Upper lobe of right lung (tissue), 1 donor: ENCODE results near the gene TSACC. TPM values are rescaled to one million over a fixed set of nuclear protein-coding genes. Genes with fewer than 3 reads are reported as not detected.

Source experiments
- ATAC-seq: fragments of 200-7000 bp; cut with Tn5 transposase; one replicate; pipeline ENCODE4 v1.9.1; 2020; ENCODE audit warnings: mild to moderate bottlenecking, moderate library complexity
- DNase-seq: peaks from one replicate; pipeline ENCODE4 v3.0.0-alpha.2; 2020
- H3K27ac ChIP-seq: fragments of 200-600 bp; one replicate; pipeline ENCODE4 v1.8.0; 2022
- H3K27me3 ChIP-seq: fragments of 200-600 bp; one replicate; pipeline ENCODE4 v1.8.0; 2022; ENCODE audit warnings: mild to moderate bottlenecking
- H3K36me3 ChIP-seq: fragments of 200-600 bp; one replicate; pipeline ENCODE4 v1.8.0; 2022
- H3K4me1 ChIP-seq: fragments of 200-600 bp; one replicate; pipeline ENCODE4 v1.8.0; 2022
- H3K4me3 ChIP-seq: fragments of 200-600 bp; one replicate; pipeline ENCODE4 v1.8.0; 2022; ENCODE audit warnings: mild to moderate bottlenecking
- H3K9me3 ChIP-seq: fragments of 200-600 bp; one replicate; pipeline ENCODE4 v1.8.0; 2022
- CTCF ChIP-seq: fragments of 200-600 bp; IDR thresholded peaks from one replicate; pipeline ENCODE4 v1.8.0; 2022; ENCODE audit warnings: antibody characterized with exemption
- intact Hi-C: fragments of 100-400 bp; cut with DNase I; formaldehyde crosslinking; loops from one replicate; pipeline ENCODE4 v1.11.0; 2022
- total RNA-seq: library from RNA; stranded (reverse); fragmentation: NEBNext Ultra II Directional; extraction: Animal tissue kit (Norgen Biotek cat#: 25700); gene quantifications from one replicate; pipeline ENCODE4 v1.2.1, GENCODE V29; 2021
- donor health status: DM: no; HTN: yes; CAD: no; lungs with severe emphysema.

Gene TSACC
- total RNA-seq, 1 donor from 2014 or later: not detected

GRCh38 chr1:156295391-156295947, 42.9 kb upstream of the TSACC start, which contains the start of gene GLMP:
TSS of gene GLMP (minus strand) at chr1:156295679. CDS start at chr1:156295645, 34 bp downstream.
- TF ChIP-seq CTCF: no peak
- H3K27me3 ChIP-seq: no peaks in the 10 kb centered on the region
- H3K4me3 ChIP-seq: peak within 1 kb of the TSS; percentile 84
- H3K9me3 ChIP-seq: no peaks in the 10 kb centered on the region
- intact Hi-C loops: no loop called here
- no peaks in the 10 kb centered on the region for H3K36me3 ChIP-seq
- ATAC-seq: peak; percentile 69
- peaks cover 17% of the 10 kb centered on the region for H3K4me1 ChIP-seq
- peak; percentile 82 for DNase-seq
- H3K27ac ChIP-seq: peak within 1 kb of the TSS; percentile 79

- Histone ChIP-seq H3K27me3 (no peaks in the 10 kb centered on the region), H3K36me3 (peaks cover 3% of the 10 kb centered on the region), H3K4me3 (no peak within 1 kb of the TSS), H3K4me1 (peaks cover 11% of the 10 kb centered on the region), H3K9me3 (no peaks in the 10 kb centered on the region), H3K27ac (no peak within 1 kb of the TSS)
- no peak for DNase-seq
- no peak for ATAC-seq
- intact Hi-C loops: no loop called here
- no peak for TF ChIP-seq CTCF
These were observed 39.4 kb upstream of the TSACC start, which contains the start of gene VHLL for GRCh38 chr1:156298852-156299357. TSS of gene VHLL (minus strand) at chr1:156299307. CDS start at chr1:156299189, 118 bp downstream.

- no peak for DNase-seq
- H3K4me3 ChIP-seq: no peak overlapping the region
- H3K36me3 ChIP-seq: peaks cover 23% of the 10 kb centered on the region
- intact Hi-C loops: no loop called here
- H3K27me3 ChIP-seq: no peaks in the 10 kb centered on the region
- H3K27ac ChIP-seq: no peak overlapping the region
- TF ChIP-seq CTCF: no peak
- H3K4me1 ChIP-seq: no peaks in the 10 kb centered on the region
- no peaks in the 10 kb centered on the region for H3K9me3 ChIP-seq
- ATAC-seq: no peak
These were observed 35.1 kb upstream of the TSACC start for GRCh38 chr1:156303241-156303640.

GRCh38 chr1:156305215-156305614, 33.1 kb upstream of the TSACC start:
- Histone ChIP-seq H3K27me3 (no peaks in the 10 kb centered on the region), H3K27ac (no peak overlapping the region), H3K4me1 (no peaks in the 10 kb centered on the region), H3K9me3 (no peaks in the 10 kb centered on the region), H3K4me3 (no peak overlapping the region), H3K36me3 (peaks cover 42% of the 10 kb centered on the region)
- TF ChIP-seq CTCF: no peak
- no peak for DNase-seq
- no peak for ATAC-seq
- intact Hi-C loops: no loop called here

- intact Hi-C loops: no loop called here
- no peak for TF ChIP-seq CTCF
- no peak for ATAC-seq
- Histone ChIP-seq H3K27ac (no peak overlapping the region), H3K36me3 (peaks cover 71% of the 10 kb centered on the region), H3K4me3 (no peak overlapping the region), H3K9me3 (no peaks in the 10 kb centered on the region), H3K4me1 (no peaks in the 10 kb centered on the region), H3K27me3 (no peaks in the 10 kb centered on the region)
- no peak for DNase-seq
These were observed 30.2 kb upstream of the TSACC start for GRCh38 chr1:156308078-156308477.

- Histone ChIP-seq H3K4me1 (no peaks in the 10 kb centered on the region), H3K27me3 (no peaks in the 10 kb centered on the region), H3K27ac (no peak overlapping the region), H3K36me3 (peaks cover 90% of the 10 kb centered on the region), H3K9me3 (no peaks in the 10 kb centered on the region), H3K4me3 (no peak overlapping the region)
- ATAC-seq: no peak
- peak; percentile 56 for DNase-seq
- intact Hi-C loops: no loop called here
- TF ChIP-seq CTCF: no peak
These were observed 27.4 kb upstream of the TSACC start for GRCh38 chr1:156310962-156311361.
